ENCODE results near the gene TAS2R16. TPM values are rescaled to one million over a fixed set of nuclear protein-coding genes. Genes with fewer than 3 reads are reported as not detected.
"Not testable (repeated sequence)": the region's sequence is repeated elsewhere in the genome, so short reads cannot be mapped to it uniquely, and the experiment has no call there.

TAS2R16 gene
- total RNA-seq, 1 experiment from 2014 or later = not detected

DNA sequence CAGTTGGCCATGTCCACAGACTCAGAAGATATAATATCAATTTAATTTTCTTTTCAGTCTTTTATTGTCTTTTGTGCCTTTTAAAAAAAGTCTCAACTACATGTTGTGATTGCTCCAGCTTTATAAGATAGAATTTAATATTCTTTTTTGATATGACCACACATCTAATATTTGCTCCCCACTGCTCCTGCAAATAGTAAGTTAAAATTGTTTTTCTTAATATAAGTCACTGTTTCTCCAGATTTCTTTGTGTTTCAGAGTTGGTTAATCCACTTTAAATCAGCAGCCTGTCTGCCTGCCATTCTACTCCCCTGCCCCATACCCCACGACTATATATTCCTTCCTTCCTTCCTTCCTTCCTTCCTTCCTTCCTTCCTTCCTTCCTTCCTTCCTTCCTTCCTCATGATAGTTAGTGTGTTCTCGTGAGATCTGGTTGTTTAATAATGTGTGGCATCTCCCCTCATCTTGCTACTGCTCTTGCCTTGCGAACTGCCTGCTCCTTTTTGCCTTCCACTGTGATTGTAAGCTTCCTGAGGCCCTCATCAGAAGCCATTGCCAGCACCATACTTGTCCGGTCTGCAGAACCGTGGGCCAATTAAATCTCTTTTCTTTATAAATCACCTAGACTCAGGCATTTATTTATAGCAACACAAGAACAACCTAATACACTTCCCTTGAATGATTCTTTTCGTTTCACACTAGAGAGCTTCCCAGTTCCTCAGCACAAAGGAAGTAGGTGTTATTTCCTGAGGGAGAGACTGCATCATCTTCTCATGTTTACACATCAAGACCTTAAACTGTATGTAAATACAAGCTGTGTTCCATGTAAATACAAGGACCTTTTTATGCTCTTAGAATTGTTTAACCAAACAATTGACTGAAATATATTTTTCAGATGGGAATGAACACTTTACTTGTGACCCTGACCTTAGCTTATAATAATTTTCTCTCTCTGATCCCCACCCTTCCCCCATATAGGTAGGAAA, 24.5 kb downstream of the TAS2R16 start:
- H3K4me3 Mint-ChIP-seq (ENCODE audit: unreplicated experiment) = no peak overlapping the region

DNA sequence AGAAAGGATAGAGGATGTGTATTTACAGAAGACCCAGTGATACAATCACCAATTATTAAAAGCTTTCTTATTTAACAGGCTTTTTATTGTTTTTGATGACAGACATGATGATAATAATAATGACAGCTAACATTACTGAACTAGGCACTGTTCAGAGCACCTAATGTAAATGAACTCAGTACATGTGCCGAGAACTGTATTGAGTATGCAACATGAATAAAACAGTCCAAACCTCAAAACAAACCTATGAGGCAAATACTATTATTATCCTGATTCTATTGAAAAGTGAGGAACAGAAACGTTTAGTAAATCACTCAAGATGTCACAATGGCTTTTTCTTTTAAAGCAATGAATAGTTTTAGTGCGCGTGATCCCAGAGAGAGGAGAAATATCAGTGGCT, 27.1 kb downstream of the TAS2R16 start:
- no peak overlapping the region for H3K27ac Mint-ChIP-seq (ENCODE audit: low read depth, unreplicated experiment)
- DNase-seq (ENCODE audit: unreplicated experiment) = no peak
- ChIA-PET CTCF (no interaction called here), POLR2A (interaction anchor here (0.9 kb wide), 1 partner anchor 17 kb away, joined by 3 read pairs; no protein-coding TSS in a partner anchor)
- intact Hi-C loops (cut with micrococcal nuclease) = no loop called here
- H3K4me1 Mint-ChIP-seq (ENCODE audit: insufficient read depth, unreplicated experiment) = no peaks in the 10 kb centered on the region
- TF ChIP-seq, protein P1, sequence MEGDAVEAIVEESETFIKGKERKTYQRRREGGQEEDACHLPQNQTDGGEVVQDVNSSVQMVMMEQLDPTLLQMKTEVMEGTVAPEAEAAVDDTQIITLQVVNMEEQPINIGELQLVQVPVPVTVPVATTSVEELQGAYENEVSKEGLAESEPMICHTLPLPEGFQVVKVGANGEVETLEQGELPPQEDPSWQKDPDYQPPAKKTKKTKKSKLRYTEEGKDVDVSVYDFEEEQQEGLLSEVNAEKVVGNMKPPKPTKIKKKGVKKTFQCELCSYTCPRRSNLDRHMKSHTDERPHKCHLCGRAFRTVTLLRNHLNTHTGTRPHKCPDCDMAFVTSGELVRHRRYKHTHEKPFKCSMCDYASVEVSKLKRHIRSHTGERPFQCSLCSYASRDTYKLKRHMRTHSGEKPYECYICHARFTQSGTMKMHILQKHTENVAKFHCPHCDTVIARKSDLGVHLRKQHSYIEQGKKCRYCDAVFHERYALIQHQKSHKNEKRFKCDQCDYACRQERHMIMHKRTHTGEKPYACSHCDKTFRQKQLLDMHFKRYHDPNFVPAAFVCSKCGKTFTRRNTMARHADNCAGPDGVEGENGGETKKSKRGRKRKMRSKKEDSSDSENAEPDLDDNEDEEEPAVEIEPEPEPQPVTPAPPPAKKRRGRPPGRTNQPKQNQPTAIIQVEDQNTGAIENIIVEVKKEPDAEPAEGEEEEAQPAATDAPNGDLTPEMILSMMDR (IDR thresholded peaks at IDR 0.05; ENCODE audit: unreplicated experiment) = no peak
- no peak overlapping the region for H3K4me3 Mint-ChIP-seq (ENCODE audit: unreplicated experiment)
- BruUV-seq (replicated peaks) = no TSS peak
- H3K36me3 Mint-ChIP-seq (ENCODE audit: insufficient read depth, unreplicated experiment) = no peaks in the 10 kb centered on the region
- no peaks in the 10 kb centered on the region for H3K9me3 Mint-ChIP-seq (ENCODE audit: unreplicated experiment)
- peaks cover 26% of the 10 kb centered on the region for H3K27me3 Mint-ChIP-seq (ENCODE audit: insufficient read depth, unreplicated experiment)

More for the DNA sequence above, 24.5 kb downstream of the TAS2R16 start:
- ChIA-PET POLR2A (interaction anchor here (1.6 kb wide), 1 partner anchor 12 kb away, joined by 5 read pairs; no protein-coding TSS in a partner anchor), CTCF (no interaction called here)
- peaks cover 26% of the 10 kb centered on the region for H3K27me3 Mint-ChIP-seq (ENCODE audit: insufficient read depth, unreplicated experiment)
- H3K27ac Mint-ChIP-seq (ENCODE audit: low read depth, unreplicated experiment) = no peak overlapping the region
- H3K36me3 Mint-ChIP-seq (ENCODE audit: insufficient read depth, unreplicated experiment) = no peaks in the 10 kb centered on the region
- no peaks in the 10 kb centered on the region for H3K4me1 Mint-ChIP-seq (ENCODE audit: insufficient read depth, unreplicated experiment)
- H3K9me3 Mint-ChIP-seq (ENCODE audit: unreplicated experiment) = no peaks in the 10 kb centered on the region
- TF ChIP-seq, protein P1 (IDR thresholded peaks at IDR 0.05; ENCODE audit: unreplicated experiment) = no peak
- no peak for DNase-seq (ENCODE audit: unreplicated experiment)
- no TSS peak for BruUV-seq (replicated peaks)
- intact Hi-C loops (cut with micrococcal nuclease) = no loop called here

DNA sequence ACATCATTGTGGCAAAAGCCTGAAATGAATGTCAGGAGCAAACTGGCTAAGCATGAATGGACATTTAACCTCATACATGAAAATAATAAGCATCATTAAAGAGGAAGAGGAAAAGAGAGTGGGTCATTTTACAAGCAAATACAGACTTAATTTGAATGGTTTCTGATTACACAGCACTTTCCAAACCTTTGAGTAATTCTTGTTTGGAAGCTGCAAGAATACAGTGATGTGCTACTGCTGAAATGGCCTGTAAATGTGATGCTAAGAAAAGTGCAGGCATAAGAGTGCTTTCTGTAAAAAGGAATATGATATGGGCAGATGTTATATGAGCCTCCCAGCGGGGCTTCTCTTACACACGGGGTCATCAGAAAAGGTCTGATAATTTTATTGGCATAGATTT, 30.2 kb downstream of the TAS2R16 start:
- Mint-ChIP-seq H3K27ac (ENCODE audit: low read depth, unreplicated experiment) (no peak overlapping the region), H3K27me3 (ENCODE audit: insufficient read depth, unreplicated experiment) (peaks cover 4% of the 10 kb centered on the region), H3K9me3 (ENCODE audit: unreplicated experiment) (no peaks in the 10 kb centered on the region), H3K4me1 (ENCODE audit: insufficient read depth, unreplicated experiment) (no peaks in the 10 kb centered on the region), H3K4me3 (ENCODE audit: unreplicated experiment) (no peak overlapping the region), H3K36me3 (ENCODE audit: insufficient read depth, unreplicated experiment) (no peaks in the 10 kb centered on the region)
- intact Hi-C loops (cut with micrococcal nuclease) = no loop called here
- no TSS peak for BruUV-seq (replicated peaks)
- no peak for DNase-seq (ENCODE audit: unreplicated experiment)
- POLR2A ChIA-PET = no interaction called here
- CTCF ChIA-PET = interaction anchor here (0.6 kb wide), 1 partner anchor 19 kb away, joined by 3 read pairs; no protein-coding TSS in a partner anchor
- TF ChIP-seq, protein P1 (IDR thresholded peaks at IDR 0.05; ENCODE audit: unreplicated experiment) = no peak

DNA sequence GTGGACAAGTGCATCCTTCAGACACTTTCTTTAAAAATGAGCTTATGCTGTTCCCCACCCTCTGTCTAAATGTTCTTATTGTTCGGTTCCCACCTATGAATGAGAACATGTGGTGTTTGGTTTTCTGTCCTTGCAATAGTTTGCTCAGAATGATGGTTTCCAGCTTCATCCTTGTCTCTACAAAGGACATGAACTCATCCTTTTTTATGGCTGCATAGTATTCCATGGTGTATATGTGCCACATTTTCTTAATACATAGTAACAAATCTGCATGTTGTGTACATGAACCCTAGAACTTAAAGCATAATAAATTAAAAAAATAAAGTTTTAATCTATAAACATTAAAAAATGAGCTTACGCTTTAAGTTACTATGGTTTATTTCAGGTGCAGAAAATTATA, 41.8 kb downstream of the TAS2R16 start:
- BruUV-seq (replicated peaks); H3K4me1 Mint-ChIP-seq (ENCODE audit: insufficient read depth, unreplicated experiment); H3K9me3 Mint-ChIP-seq (ENCODE audit: unreplicated experiment); H3K4me3 Mint-ChIP-seq (ENCODE audit: unreplicated experiment); H3K27ac Mint-ChIP-seq (ENCODE audit: low read depth, unreplicated experiment); intact Hi-C loops (cut with micrococcal nuclease); DNase-seq (ENCODE audit: unreplicated experiment); H3K36me3 Mint-ChIP-seq (ENCODE audit: insufficient read depth, unreplicated experiment); H3K27me3 Mint-ChIP-seq (ENCODE audit: insufficient read depth, unreplicated experiment): not testable (repeated sequence)
- ChIA-PET POLR2A (interaction anchor here (0.6 kb wide), 1 partner anchor 18 kb away, joined by 3 read pairs; no protein-coding TSS in a partner anchor), CTCF (interaction anchor here (0.6 kb wide), 2 partner anchors 461 to 726 kb away, joined by 3 to 4 read pairs; no protein-coding TSS in a partner anchor)

Measured in MCF 10A (cell line).